ENCODE measurements around the gene AIF1.

DNA sequence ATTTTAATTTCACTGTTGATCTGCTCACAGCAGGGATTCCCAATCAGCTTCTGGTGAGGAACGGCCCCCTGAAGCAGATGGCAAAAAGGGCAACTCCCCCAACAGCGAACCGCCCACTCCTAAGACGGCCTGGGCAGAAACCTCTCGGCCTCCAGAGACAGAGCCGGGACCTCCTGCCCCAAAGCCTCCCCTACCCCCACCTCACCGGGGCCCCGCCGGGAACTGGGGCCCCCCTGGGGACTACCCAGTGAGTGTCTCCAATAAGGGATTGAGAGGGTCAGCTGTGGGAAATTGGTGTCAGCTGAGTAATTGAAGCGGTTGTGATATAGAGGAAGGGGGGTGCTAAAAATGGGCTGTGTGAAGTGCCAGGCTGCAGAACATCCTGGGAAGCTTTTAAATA lies 11.9 kb downstream of the AIF1 start:
- TF ChIP-seq, protein P1, sequence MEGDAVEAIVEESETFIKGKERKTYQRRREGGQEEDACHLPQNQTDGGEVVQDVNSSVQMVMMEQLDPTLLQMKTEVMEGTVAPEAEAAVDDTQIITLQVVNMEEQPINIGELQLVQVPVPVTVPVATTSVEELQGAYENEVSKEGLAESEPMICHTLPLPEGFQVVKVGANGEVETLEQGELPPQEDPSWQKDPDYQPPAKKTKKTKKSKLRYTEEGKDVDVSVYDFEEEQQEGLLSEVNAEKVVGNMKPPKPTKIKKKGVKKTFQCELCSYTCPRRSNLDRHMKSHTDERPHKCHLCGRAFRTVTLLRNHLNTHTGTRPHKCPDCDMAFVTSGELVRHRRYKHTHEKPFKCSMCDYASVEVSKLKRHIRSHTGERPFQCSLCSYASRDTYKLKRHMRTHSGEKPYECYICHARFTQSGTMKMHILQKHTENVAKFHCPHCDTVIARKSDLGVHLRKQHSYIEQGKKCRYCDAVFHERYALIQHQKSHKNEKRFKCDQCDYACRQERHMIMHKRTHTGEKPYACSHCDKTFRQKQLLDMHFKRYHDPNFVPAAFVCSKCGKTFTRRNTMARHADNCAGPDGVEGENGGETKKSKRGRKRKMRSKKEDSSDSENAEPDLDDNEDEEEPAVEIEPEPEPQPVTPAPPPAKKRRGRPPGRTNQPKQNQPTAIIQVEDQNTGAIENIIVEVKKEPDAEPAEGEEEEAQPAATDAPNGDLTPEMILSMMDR (conservative IDR thresholded peaks at IDR 0.05; ENCODE audit: low read depth, low read length), result no peak
- TF ChIP-seq EZH2phosphoT487 (IDR thresholded peaks at IDR 0.05; ENCODE audit: borderline replicate concordance, low read length) (no peak), EZH2 (IDR thresholded peaks at IDR 0.05; ENCODE audit: low read length, unreplicated experiment) (no peak)

Measured in PC-3 (cell line).